Fibroblast of villous mesenchyme (primary cell): ENCODE measurements around the gene SLC39A6. TPM values are rescaled to one million over a fixed set of nuclear protein-coding genes. Genes with fewer than 3 reads are reported as not detected.
A peak's percentile ranks its signal among the peaks of the same experiment; 100 is the strongest.

Experiments
- DNase-seq: peaks from one replicate; pipeline ENCODE4 v3.0.0-alpha.2; 2010; ENCODE audit warnings: low read depth
- H3K4me3 ChIP-seq: 2 replicates; pipeline ENCODE4 v1.5.1; 2011; ENCODE audit warnings: low read depth, mild to moderate bottlenecking, low read length
- total RNA-seq: library from RNA; depleted of rRNA; stranded (reverse); fragments of >200 nt; gene quantifications from 2 replicates; pipeline ENCODE4 v1.2.3, GENCODE V29; 2012
- TF ChIP-seq, protein P1 (sequence below): IDR thresholded peaks from 2 replicates; pipeline ENCODE4 v1.5.1; 2012; ENCODE audit warnings: low read depth, mild to moderate bottlenecking, low read length; ENCODE audit not compliant: insufficient read depth

The SLC39A6 gene
- total RNA-seq, 1 donor, result 120 TPM

DNA sequence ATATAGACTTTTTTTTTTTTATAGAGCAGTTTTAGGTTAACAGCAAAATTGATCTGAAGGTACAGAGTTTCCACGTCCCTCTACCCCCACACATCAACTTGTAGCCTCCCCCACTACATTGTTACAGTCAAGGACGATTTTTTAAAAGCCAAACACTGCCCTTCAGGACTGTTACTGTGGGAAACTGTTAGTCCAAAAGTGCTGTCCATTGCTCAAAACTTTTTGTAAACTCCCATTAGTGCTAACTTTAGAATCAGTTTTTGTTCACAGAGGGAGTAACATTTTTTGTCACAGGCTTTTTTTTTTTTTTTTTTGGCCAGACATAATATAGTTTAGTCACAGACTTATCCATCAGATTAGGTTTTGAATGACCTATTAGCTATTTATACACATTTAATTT is 24.6 kb upstream of the SLC39A6 start:
- H3K4me3 ChIP-seq, result no peak overlapping the region
- TF ChIP-seq, protein P1, sequence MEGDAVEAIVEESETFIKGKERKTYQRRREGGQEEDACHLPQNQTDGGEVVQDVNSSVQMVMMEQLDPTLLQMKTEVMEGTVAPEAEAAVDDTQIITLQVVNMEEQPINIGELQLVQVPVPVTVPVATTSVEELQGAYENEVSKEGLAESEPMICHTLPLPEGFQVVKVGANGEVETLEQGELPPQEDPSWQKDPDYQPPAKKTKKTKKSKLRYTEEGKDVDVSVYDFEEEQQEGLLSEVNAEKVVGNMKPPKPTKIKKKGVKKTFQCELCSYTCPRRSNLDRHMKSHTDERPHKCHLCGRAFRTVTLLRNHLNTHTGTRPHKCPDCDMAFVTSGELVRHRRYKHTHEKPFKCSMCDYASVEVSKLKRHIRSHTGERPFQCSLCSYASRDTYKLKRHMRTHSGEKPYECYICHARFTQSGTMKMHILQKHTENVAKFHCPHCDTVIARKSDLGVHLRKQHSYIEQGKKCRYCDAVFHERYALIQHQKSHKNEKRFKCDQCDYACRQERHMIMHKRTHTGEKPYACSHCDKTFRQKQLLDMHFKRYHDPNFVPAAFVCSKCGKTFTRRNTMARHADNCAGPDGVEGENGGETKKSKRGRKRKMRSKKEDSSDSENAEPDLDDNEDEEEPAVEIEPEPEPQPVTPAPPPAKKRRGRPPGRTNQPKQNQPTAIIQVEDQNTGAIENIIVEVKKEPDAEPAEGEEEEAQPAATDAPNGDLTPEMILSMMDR, result no peak
- DNase-seq, result no peak

DNA sequence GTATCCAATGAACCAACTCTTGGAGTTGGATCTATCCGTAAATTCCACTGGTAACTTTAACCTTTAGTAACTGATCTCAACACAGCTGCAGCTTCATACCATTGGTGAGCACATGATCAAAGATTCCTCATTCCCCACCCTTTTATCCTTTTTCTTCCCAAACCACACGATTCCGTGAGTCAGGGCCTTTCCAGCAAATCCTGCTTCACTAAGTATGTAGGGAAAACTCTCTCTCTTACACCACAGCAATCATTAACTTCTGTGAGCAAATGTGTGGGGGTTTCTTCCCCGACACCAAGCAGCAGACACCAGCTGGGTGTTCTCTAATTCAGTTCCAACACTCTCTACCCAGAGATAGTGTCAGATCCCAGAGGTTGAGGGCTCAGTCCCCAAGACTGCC is 24.1 kb upstream of the SLC39A6 start:
- no peak overlapping the region for H3K4me3 ChIP-seq
- DNase-seq, result peak; percentile 92
- TF ChIP-seq, protein P1, result no peak

DNA sequence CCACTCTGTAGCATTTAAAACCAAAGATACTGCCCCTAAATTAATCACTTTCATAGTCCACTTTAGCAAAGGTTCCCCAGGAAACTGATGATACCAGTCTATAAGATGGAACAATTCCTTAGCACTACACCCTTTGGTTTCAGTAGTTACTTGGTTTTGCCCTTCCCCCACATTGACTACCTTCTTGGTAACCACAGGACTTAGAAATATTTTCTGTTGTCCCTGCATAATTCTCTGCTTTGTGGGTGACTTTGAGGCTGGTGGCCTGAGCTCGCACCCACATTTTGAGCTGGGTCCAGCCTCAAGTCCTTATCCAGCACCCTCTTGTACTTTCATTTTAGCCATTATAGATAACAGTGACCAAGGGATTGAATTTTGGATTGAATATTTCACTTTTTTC is 23.6 kb upstream of the SLC39A6 start:
- no peak for DNase-seq
- no peak overlapping the region for H3K4me3 ChIP-seq
- TF ChIP-seq, protein P1, result no peak

DNA sequence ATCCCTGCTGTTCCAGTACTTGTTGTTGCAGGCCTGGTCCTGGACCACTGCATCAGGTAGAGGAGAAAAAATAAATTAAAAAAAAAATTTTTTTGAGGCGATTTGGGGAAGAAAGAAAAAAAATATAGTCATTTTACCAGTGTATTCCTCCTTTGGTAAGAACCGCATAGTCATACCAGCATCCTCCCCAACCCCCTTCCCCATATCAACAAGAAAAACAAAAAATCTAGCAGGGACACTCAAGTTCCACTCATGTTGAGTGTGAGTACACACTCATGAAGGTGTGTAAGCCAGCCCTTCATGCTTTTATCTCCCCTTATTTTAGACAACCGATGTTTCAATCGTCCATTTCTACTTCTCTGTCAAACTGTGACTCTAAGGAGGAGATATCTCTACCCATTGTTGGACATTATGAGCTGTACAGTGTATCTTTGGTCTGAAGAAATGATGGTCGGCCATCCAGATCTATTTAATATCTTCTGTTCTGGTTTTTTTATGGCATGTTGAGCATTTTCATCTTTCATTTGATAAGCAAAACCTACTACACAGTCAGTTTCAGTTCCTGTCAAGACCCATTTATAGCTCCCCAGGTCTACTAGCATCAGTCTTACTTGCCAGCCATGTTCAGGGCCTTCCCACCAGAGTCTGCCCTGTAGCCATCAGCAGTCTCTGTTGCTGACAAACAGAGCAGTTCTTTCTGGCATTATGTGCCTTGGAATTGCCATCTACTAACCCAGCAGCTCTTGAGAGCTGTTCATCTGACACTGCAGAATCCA is 20.6 kb upstream of the SLC39A6 start:
- H3K4me3 ChIP-seq, result no peak overlapping the region
- no peak for DNase-seq
- TF ChIP-seq, protein P1, result no peak

DNA sequence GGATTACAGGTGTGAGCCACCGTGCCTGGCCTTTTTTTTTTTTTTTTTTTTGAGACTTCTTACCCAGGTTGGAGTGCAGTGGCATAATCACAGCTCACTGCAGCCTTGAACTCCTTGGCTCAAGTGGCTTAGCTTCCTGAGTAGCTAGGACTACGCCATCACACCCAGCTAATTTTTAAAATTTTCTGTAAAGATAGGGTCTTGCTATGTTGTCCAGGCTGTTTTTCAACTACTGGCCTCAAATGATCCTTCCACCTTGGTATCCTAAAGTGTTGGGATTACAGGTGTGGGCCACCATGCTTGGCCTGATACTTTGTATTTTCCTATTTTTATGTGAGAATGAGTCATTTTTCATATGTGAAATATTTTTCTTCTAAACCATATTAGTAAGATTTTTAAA is 14.3 kb upstream of the SLC39A6 start:
- no peak overlapping the region for H3K4me3 ChIP-seq
- TF ChIP-seq, protein P1, result no peak

DNA sequence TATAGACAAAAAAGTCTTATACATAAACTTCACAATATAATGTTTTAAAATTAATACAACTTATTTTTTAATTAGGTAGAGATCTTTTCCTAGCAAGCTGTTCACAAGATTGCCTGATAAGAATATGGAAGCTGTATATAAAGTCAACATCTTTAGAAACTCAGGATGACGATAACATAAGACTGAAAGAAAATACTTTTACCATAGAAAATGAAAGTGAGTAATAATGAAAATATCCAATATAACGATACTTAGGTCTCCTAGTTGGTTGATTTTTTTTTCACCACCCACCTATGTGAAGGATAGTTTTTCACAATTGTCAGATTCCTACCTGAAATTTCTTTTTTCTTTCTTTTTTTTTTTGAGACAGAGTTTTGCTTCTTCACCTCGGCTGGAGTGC is 13.6 kb upstream of the SLC39A6 start:
- DNase-seq, result no peak
- H3K4me3 ChIP-seq, result no peak overlapping the region
- TF ChIP-seq, protein P1, result no peak

More for the DNA sequence above, 14.3 kb upstream of the SLC39A6 start:
- no peak for DNase-seq

DNA sequence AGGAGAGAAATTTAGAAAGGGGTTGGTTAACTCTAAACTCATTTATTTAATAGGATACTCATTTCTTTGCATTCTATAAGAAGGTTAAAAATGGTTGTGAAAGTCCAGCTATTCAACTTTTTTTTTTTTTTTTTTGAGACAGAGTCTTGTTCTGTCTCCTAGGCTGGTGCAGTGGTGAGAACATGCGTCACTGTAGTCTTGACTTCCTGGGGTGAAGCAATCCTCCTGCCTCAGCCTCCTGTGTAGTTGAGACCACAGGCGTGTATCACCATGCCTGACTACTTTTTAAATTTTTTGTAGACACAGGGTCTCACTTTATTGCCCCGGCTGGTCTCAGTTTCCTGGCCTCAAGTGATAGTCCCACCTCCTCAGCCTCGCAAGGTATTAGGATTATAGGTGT is 12.4 kb upstream of the SLC39A6 start:
- no peak for DNase-seq
- TF ChIP-seq, protein P1, result no peak
- no peak overlapping the region for H3K4me3 ChIP-seq
